Measurements from ENCODE around the gene STXBP3. TPM values are rescaled to one million over a fixed set of nuclear protein-coding genes. Genes with fewer than 3 reads are reported as not detected.

STXBP3 gene
- total and polyA plus RNA-seq, 2 of the 8 experiments (the other 6 are each of a cell fraction or from before 2014, with no cell fraction given), result 6.0 to 38.5 TPM

DNA sequence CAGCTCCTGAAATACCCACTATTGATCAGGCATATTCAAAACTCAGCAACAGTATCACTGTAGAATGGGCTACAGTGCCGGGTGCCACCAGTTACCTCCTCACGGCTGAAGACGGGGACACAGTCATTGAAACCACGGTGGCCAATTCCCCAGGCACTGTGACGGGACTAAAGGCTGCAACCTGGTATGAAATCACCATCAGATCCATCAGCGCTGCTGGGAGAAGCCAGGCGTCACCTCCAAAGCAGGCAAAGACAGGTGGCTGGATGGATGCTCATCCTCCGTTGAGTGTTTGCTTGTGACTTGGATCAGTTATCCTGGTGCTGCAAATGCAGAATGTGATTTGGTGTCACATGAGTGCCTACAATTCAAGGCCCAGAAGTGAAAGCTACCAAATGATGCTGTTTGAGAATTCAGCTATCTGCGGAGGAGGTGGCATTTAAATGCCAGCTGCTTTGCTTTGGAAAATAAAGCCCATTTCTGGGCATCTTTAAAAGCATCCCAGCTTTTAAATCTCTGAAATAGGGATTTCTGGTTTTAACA is 28.6 kb upstream of the STXBP3 start:
- H2AFZ ChIP-seq (ENCODE audit: low read length), result no peak overlapping the region
- FAIRE-seq, result no peak
- H3K9ac ChIP-seq (replicated peaks in 1 of 4; ENCODE audit: extremely low read depth in 1 of 4, low read depth in 3 of 4, low read length in 3 of 4), result no peak overlapping the region
- no peaks in the 10 kb centered on the region for H3K9me3 ChIP-seq (ENCODE audit: insufficient read depth in 2 of 2, low read depth in 1 of 2, low read length in 1 of 2)
- H4K5ac ChIP-seq (ENCODE audit: insufficient read length, low read depth, low read length), result no peak overlapping the region
- no peaks in the 10 kb centered on the region; the same call in 1 of the 2 replicates for H3K79me1 ChIP-seq (ENCODE audit: low read depth, low read length)
- H4K8ac ChIP-seq (ENCODE audit: extremely low read depth, insufficient read depth, low read length), result no peak overlapping the region
- H4K20me1 ChIP-seq (replicated peaks in 1 of 2; ENCODE audit: control insufficient read depth in 1 of 2, insufficient read depth in 2 of 2, low read length in 2 of 2), result no peaks in the 10 kb centered on the region
- no peak overlapping the region for H3K4me3 ChIP-seq (ENCODE audit: extremely low read depth in 1 of 4, insufficient read depth in 2 of 4, low read depth in 3 of 4, low read length in 4 of 4)
- no peak overlapping the region for H2BK5ac ChIP-seq (ENCODE audit: low read depth, low read length)
- TF ChIP-seq CEBPB (IDR thresholded peaks at IDR 0.05; ENCODE audit: low read depth, low read length), result no peak
- H3K4me2 ChIP-seq (ENCODE audit: insufficient read depth in 1 of 2, low read depth in 2 of 2, low read length in 2 of 2), result no peak overlapping the region
- DNase-seq (ENCODE audit: low read depth in 1 of 2, low spot score in 2 of 2), result no peak
- H2BK20ac ChIP-seq (ENCODE audit: low read length), result no peak overlapping the region
- no peak overlapping the region for H3K56ac ChIP-seq (replicated peaks; ENCODE audit: insufficient read length, low read depth, low read length)
- no peak overlapping the region for H2BK12ac ChIP-seq (ENCODE audit: low read depth, low read length)
- POLR2A ChIA-PET (ENCODE audit: partially characterized antibody), result interaction anchor here (1.2 to 2.1 kb wide), 5 partner anchors 10 to 26 kb away, joined by 3 to 6 read pairs (median 4); partner anchors contain the start of gene PRPF38B
- no peak overlapping the region for H2AK5ac ChIP-seq (ENCODE audit: low read depth, low read length)
- no peak overlapping the region for H3K27ac ChIP-seq (ENCODE audit: low read depth, low read length)
- H3K18ac ChIP-seq (ENCODE audit: extremely low read depth, low read length), result no peak overlapping the region
- CTCF ChIA-PET (ENCODE audit: partially characterized antibody), result interaction anchor here (0.6 to 1.8 kb wide), 2 partner anchors 10 to 371 kb away, joined by 4 to 7 read pairs; no protein-coding TSS in a partner anchor
- H3K23ac ChIP-seq (ENCODE audit: insufficient read length), result no peak overlapping the region
- H3K4ac ChIP-seq (replicated peaks; ENCODE audit: insufficient read length, low read depth, low read length), result no peak overlapping the region
- H3K23me2 ChIP-seq (ENCODE audit: low read depth, low read length), result no peaks in the 10 kb centered on the region
- H3K79me2 ChIP-seq (ENCODE audit: control insufficient read depth in 1 of 2, insufficient read depth in 2 of 2, low read length in 2 of 2), result no peaks in the 10 kb centered on the region
- no peaks in the 10 kb centered on the region for H3K36me3 ChIP-seq (ENCODE audit: control insufficient read depth in 2 of 4, insufficient read depth in 4 of 4, low read length in 3 of 4)
- H3K14ac ChIP-seq (ENCODE audit: insufficient read length), result no peak overlapping the region
- H3K27me3 ChIP-seq (replicated peaks in 1 of 4; ENCODE audit: control insufficient read depth in 3 of 4, extremely low read depth in 1 of 4, insufficient read depth in 3 of 4, low read length in 3 of 4), result no peaks in the 10 kb centered on the region
- H2BK15ac ChIP-seq (ENCODE audit: low read length), result peak overlapping the region; percentile 49; the same call in 1 of the 2 replicates
- peaks cover 0 to 5% (median 0%) of the 10 kb centered on the region in 4 experiments; a peak in 1 of 7 replicates for H3K4me1 ChIP-seq (replicated peaks in 1 of 4; ENCODE audit: control insufficient read depth in 3 of 4, insufficient read depth in 4 of 4, low read length in 3 of 4)
- H4K91ac ChIP-seq (replicated peaks; ENCODE audit: insufficient read length, low read length), result no peak overlapping the region
- no peak overlapping the region for H2BK120ac ChIP-seq (replicated peaks; ENCODE audit: low read depth, low read length)
- 90% methylated on average over 9 of the region's 9 CpGs; no CpG with 5 or more reads in 1 of the 2 experiments for WGBS, 2 experiments (ENCODE audit: extremely low coverage in 1 of 2, insufficient coverage in 1 of 2, insufficient read length in 1 of 2, insufficient replicate concordance in 2 of 2, low coverage in 1 of 2, low lambda C conversion rate in 2 of 2, missing lambda C conversion rate in 1 of 2)
